Activated T-helper 2 cell treated with anti-CD3 and anti-CD28 coated beads, Interferon-gamma antibody, Interleukin-2, Interleukin-4, amounts not matched to agents 10 μg/mL and 5 μg/mL and 100 μg/mL, durations not matched to agents 14 hours and 24 hours and 36 hours (primary cell): ENCODE results near the gene DTYMK. TPM values are rescaled to one million over a fixed set of nuclear protein-coding genes. Genes with fewer than 3 reads are reported as not detected.

Experiments used
- DNase-seq: peaks from one replicate; pipeline ENCODE4 v3.0.0; 2021; ENCODE audit warnings: low spot score
- H3K27ac Mint-ChIP-seq: one replicate; pipeline ENCODE4 v1.8.0; 2021; ENCODE audit warnings: mixed read lengths
- H3K27me3 Mint-ChIP-seq: one replicate; pipeline ENCODE4 v1.8.0; 2021; ENCODE audit warnings: low read depth, mixed read lengths
- H3K36me3 Mint-ChIP-seq: one replicate; pipeline ENCODE4 v1.8.0; 2021; ENCODE audit warnings: low read depth, mixed read lengths
- H3K4me1 Mint-ChIP-seq: one replicate; pipeline ENCODE4 v1.8.0; 2021; ENCODE audit warnings: low read depth, mixed read lengths
- H3K4me3 Mint-ChIP-seq: one replicate; pipeline ENCODE4 v1.8.0; 2021; ENCODE audit warnings: low read depth, mild to moderate bottlenecking, moderate library complexity, mixed read lengths
- H3K9me3 Mint-ChIP-seq: one replicate; pipeline ENCODE4 v1.8.0; 2021; ENCODE audit warnings: mixed read lengths
- intact Hi-C: fragments of 100-400 bp; cut with micrococcal nuclease; formaldehyde crosslinking; loops from one replicate; pipeline ENCODE4 v1.15.1; 2023
- total RNA-seq: library from RNA; stranded (reverse); gene quantifications from 2 replicates; pipeline ENCODE4 v1.2.3, GENCODE V29; 2022

DTYMK gene
- total RNA-seq, 1 donor from 2014 or later: 98.2 TPM

DNA sequence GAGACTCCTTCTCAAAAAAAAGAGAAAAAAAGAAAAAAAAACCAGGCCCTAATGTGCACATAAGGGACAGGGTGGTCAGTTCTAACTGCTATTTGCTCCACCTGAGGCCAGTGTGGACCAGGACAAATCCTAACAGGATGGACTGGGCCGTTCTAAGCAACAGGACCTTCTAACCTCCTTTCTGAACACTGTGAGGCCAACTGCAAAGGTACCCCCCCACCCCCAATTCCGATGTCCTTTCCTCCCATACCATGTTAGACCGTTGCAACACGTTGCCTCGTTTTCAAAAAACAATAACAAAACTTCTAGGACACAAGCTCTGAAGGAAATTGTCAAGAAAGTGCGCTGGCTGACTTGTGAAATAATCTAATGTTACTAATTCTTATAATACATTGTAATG, 50.9 kb downstream of the DTYMK start:
- Mint-ChIP-seq H3K4me3 (peak overlapping the region; percentile 81), H3K9me3 (no peaks in the 10 kb centered on the region), H3K36me3 (peaks cover 60% of the 10 kb centered on the region), H3K27me3 (no peaks in the 10 kb centered on the region), H3K27ac (peak overlapping the region; percentile 68), H3K4me1 (peaks cover 31% of the 10 kb centered on the region)
- intact Hi-C loops: loop anchor here (2.0 to 10.0 kb wide), 5 partner anchors 19 to 481 kb away; partner anchors contain the start of genes D2HGDH, DTYMK, PPP1R7 and STK25
- DNase-seq: no peak

DNA sequence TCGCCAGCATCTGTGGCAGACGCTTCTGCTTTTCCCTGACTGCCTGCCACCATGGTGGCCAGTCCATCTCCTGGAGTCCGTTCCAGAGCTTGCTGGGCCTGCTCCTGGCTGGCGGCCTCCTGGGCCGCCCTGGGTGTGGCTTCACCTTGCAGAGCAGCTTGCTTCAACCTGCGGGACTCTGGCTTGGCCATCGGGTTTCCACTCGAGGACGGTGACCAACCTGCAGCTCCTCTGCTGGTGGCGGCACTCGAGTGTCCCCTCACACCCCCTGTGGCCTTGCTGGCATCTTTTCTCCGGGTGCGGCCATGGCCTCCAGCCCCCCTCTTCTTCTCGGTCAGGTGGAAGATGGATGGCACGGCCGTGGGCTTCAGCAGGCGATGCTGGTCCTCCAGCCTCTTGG, 53.1 kb downstream of the DTYMK start:
- Mint-ChIP-seq H3K4me3 (no peak overlapping the region), H3K9me3 (no peaks in the 10 kb centered on the region), H3K27ac (no peak overlapping the region), H3K36me3 (peaks cover 47% of the 10 kb centered on the region), H3K27me3 (no peaks in the 10 kb centered on the region), H3K4me1 (peaks cover 19% of the 10 kb centered on the region)
- no peak for DNase-seq
- intact Hi-C loops: loop anchor here (10.0 kb wide), 1 partner anchor 479 kb away; the partner anchor contains the start of gene PPP1R7

DNA sequence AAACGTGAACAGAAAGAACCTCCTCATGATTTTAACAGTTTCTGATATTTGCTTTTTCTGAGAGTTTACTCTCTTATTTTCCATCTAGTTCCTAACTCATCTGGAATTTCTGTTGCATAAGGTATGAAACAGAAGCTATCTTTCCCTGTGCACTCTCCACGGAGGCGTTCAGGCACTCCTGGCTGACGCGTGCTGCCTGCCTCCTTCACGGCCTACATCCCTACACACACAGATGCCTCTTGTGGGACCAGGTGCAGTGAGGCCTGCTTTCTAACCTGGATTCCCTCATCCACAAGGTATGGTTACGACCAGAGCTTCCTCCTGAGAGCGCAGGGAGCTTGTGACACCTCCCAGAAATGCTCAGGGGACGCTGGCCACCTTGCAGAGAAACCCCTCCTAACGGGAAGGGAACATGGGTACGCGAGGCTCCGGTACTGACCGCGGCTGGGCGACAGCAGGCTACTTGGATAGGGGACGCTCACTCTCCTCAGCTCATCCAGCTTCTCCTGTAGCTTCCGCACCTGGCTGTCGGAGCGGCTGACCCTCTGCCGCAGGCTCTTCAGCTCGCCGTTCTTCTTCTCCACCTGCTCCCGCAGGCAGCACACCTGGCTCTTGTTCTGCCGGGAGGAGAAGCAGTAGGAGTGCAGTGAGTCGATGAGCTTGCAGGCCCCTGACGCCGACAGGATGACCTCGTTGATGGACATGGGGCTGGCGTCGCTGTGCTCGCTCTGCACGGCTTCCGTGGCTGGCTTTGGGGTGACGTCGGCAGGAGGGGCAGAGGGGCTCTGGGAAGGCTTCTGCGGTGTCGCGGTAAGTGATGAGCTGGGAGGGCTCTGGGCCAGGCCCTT, 53.9 kb downstream of the DTYMK start:
- H3K4me3 Mint-ChIP-seq: no peak overlapping the region
- H3K4me1 Mint-ChIP-seq: peaks cover 14% of the 10 kb centered on the region
- intact Hi-C loops: loop anchor here (10.0 kb wide), 1 partner anchor 478 kb away; the partner anchor contains the start of gene PPP1R7
- DNase-seq: no peak
- no peaks in the 10 kb centered on the region for H3K9me3 Mint-ChIP-seq
- no peak overlapping the region for H3K27ac Mint-ChIP-seq
- H3K27me3 Mint-ChIP-seq: no peaks in the 10 kb centered on the region
- peaks cover 51% of the 10 kb centered on the region for H3K36me3 Mint-ChIP-seq

DNA sequence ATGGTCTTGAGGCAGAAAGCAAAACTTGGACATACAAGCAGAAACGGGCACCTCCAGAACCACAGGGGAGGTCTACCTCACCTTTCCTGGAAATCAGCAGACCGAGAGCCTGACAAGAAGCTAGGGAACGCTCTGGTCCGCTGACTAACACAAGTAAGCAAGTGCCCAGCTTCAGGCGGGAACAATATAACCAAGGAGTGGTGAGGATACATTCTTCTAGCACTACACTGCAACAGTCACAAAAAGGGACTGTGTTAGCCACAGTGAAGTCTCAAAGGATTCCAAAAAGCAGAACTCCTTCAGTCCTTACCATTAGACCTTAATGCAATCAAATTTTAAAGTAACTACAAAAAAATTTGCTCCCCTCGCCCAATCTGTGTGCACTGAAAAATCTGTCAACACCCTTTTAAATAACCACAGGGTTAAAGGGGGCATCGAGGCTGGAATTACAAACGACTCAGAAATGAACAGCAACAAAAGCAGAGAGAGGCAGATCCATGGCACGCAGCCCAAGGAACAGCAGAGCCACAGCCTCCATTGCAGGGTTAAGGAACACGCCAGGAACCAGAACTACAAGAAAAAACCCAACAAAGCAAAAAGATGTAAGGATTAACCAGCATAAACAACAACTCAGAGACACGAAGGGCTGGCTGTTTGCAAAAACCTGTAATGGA, 56.7 kb downstream of the DTYMK start:
- Mint-ChIP-seq H3K4me3 (no peak overlapping the region), H3K27me3 (no peaks in the 10 kb centered on the region), H3K27ac (no peak overlapping the region), H3K4me1 (peaks cover 10% of the 10 kb centered on the region), H3K36me3 (peaks cover 44% of the 10 kb centered on the region), H3K9me3 (no peaks in the 10 kb centered on the region)
- intact Hi-C loops: loop anchor here (10.0 kb wide), 1 partner anchor 475 kb away; the partner anchor contains the start of gene PPP1R7
- no peak for DNase-seq

DNA sequence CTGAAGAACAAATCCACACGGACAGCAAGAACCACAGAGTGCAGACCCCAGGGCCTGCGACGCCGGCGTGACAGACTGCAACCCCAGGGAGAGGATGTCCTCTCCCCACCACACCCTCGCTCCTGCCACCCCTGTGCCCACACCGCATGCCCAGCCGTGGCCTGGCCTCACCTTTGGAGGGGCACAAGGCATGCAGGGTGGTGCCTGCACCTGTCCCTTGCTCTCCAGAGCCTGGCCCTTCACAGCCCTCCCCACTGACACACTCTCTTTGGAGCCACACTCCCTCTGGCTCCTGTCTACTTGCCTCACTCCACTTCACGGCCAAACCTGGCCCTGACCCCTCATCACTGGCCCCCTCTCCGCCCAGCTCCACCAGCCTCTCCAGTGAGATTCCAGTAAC, 58.9 kb downstream of the DTYMK start:
- no peak overlapping the region for H3K4me3 Mint-ChIP-seq
- no peak for DNase-seq
- H3K4me1 Mint-ChIP-seq: peaks cover 6% of the 10 kb centered on the region
- no peaks in the 10 kb centered on the region for H3K27me3 Mint-ChIP-seq
- intact Hi-C loops: no loop called here
- no peaks in the 10 kb centered on the region for H3K9me3 Mint-ChIP-seq
- H3K27ac Mint-ChIP-seq: no peak overlapping the region
- H3K36me3 Mint-ChIP-seq: peaks cover 39% of the 10 kb centered on the region

Other genes starting within 250 kb of the DTYMK start
- 116 and 122 TPM in 2 replicates for gene STK25, start 178.2 kb downstream of the DTYMK start, total RNA-seq
- gene BOK, start 128.1 kb downstream of the DTYMK start, total RNA-seq: 0.16 and 0.27 TPM in 2 replicates
- 48.7 and 53.3 TPM in 2 replicates for gene THAP4, start 49.7 kb downstream of the DTYMK start, total RNA-seq
- 117 TPM in 2 replicates for gene ATG4B, start 49.1 kb downstream of the DTYMK start, total RNA-seq
- gene ING5, start 15.2 kb upstream of the DTYMK start, total RNA-seq: 49.4 and 56.4 TPM in 2 replicates
- 36.5 and 39.9 TPM in 2 replicates for gene D2HGDH, start 47.8 kb upstream of the DTYMK start, total RNA-seq
- 1.3 and 1.9 TPM in 2 replicates for gene GAL3ST2, start 90.0 kb upstream of the DTYMK start, total RNA-seq
- gene NEU4, start 122.4 kb upstream of the DTYMK start, total RNA-seq: 3.2 and 3.9 TPM in 2 replicates
- 42.0 and 44.7 TPM in 2 replicates for gene PDCD1, start 172.1 kb upstream of the DTYMK start, total RNA-seq
- 0.09 and 0.30 TPM in 2 replicates for gene RTP5, start 182.9 kb upstream of the DTYMK start, total RNA-seq